ENCODE data around the gene ACO2.

DNA sequence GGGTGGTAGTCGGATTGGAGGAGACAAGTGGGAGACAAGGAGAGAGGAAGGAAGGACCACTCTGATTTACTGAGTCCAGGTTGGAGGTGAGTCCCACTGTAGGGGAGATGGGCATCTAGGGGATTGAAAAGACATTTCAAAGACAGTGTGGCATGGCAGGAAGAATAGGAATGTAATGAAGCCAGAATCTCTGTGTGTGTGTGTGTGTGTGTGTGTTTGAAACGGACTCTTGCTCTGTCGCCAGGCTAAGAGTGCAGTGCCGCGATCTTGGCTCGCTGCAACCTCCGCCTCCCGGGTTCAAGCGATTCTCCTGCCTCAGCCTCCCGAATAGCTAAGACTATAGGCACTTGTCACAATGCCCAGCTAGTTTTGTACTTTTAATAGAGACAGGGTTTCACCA, 87.6 kb downstream of the ACO2 start:
- TF ChIP-seq TAF1 (IDR thresholded peaks at IDR 0.05; ENCODE audit: low read depth, low read length) (no peak), POLR2A (IDR thresholded peaks at IDR 0.05; ENCODE audit: low read depth, low read length) (no peak), POLR2AphosphoS5 (IDR thresholded peaks at IDR 0.05; ENCODE audit: low read depth, low read length) (no peak), POU2F2 (IDR thresholded peaks at IDR 0.05; ENCODE audit: low read depth, low read length) (no peak), SPI1 (IDR thresholded peaks at IDR 0.05; ENCODE audit: low read depth, low read length) (no peak), PAX5 (IDR thresholded peaks at IDR 0.05; ENCODE audit: insufficient read depth, low read length, severe bottlenecking) (no peak)
